Measurements from ENCODE around the gene SIM2. TPM values are rescaled to one million over a fixed set of nuclear protein-coding genes. Genes with fewer than 3 reads are reported as not detected.

SIM2 gene
- total RNA-seq, 1 experiment from 2014 or later = not detected

DNA sequence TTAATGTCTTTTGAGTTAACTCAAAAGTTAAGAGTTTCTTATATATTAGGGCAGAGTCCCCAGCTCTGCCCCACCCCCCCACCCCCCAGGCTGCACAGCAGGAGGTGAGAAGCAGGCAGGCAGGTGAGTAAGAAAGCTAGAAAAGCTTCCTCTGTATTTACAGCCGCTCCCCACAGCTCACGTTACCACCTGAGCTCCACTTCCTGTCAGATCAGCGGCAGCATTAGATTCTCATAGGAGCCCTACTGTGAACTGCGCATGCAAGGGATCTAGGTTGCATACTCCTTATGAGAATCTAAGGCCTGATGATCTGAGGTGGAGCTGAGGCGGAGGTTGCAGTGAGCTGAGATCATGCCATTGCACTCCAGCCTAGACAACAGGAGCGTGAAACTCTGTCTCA lies 81.9 kb downstream of the SIM2 start:
- Histone ChIP-seq H3T11ph (ENCODE audit: low read length) (no peak overlapping the region), H4K5ac (ENCODE audit: insufficient read length, low read depth, low read length) (no peak overlapping the region), H3K9ac (ENCODE audit: extremely low read depth, insufficient read length, low read length) (no peak overlapping the region), H4K8ac (replicated peaks; ENCODE audit: insufficient read length, low read depth, low read length) (no peak overlapping the region), H3K56ac (ENCODE audit: insufficient read length, low read depth, low read length) (no peak overlapping the region), H3K23me2 (ENCODE audit: insufficient read length, low read depth, low read length, poor library complexity, severe bottlenecking) (no peaks in the 10 kb centered on the region), H2BK5ac (ENCODE audit: insufficient read length, low read length) (no peak overlapping the region), H3K79me2 (ENCODE audit: insufficient read depth, low read length) (no peaks in the 10 kb centered on the region; the same call in 1 of the 2 replicates), H2BK120ac (ENCODE audit: low read depth, low read length, poor library complexity, severe bottlenecking) (no peak overlapping the region), H3K79me1 (ENCODE audit: insufficient read depth, low read depth, low read length, poor library complexity, severe bottlenecking) (no peaks in the 10 kb centered on the region), H4K20me1 (ENCODE audit: control insufficient read depth, insufficient read depth, insufficient read length) (no peaks in the 10 kb centered on the region), H3K4me2 (ENCODE audit: insufficient read depth, insufficient read length, low read length) (no peak overlapping the region), H2BK12ac (ENCODE audit: insufficient read length, low read depth, low read length) (no peak overlapping the region), H3K9me3 (ENCODE audit: control insufficient read depth, low read depth, low read length) (no peaks in the 10 kb centered on the region), H2BK20ac (ENCODE audit: low read depth, low read length, poor library complexity, severe bottlenecking) (no peak overlapping the region), H3K23ac (ENCODE audit: insufficient read length, low read depth, low read length) (no peak overlapping the region), H2AFZ (ENCODE audit: low read length) (no peak overlapping the region), H3K4me1 (ENCODE audit: insufficient read depth, low read length) (peaks cover 2% of the 10 kb centered on the region; the same call in 1 of the 2 replicates), H3K27me3 (ENCODE audit: insufficient read depth, low read length) (no peaks in the 10 kb centered on the region), H3K18ac (ENCODE audit: insufficient read length, low read depth, low read length) (no peak overlapping the region), H4K91ac (ENCODE audit: insufficient read length, low read depth, low read length) (no peak overlapping the region), H3K4ac (ENCODE audit: low read depth, low read length) (no peak overlapping the region), H3K27ac (ENCODE audit: insufficient read length, low read depth, low read length) (no peak overlapping the region), H2AK5ac (ENCODE audit: insufficient read length, low read length) (no peak overlapping the region), H3K14ac (ENCODE audit: insufficient read depth, low read length) (no peak overlapping the region), H2BK15ac (ENCODE audit: low read depth, low read length) (no peak overlapping the region)
- H3K36me3 Mint-ChIP-seq (ENCODE audit: insufficient read depth in 1 of 3, low read depth in 3 of 3) = peaks cover 6 to 21% (median 17%) of the 10 kb centered on the region in 3 experiments; a peak in 6 of 7 replicates
- TF ChIP-seq, protein P1, sequence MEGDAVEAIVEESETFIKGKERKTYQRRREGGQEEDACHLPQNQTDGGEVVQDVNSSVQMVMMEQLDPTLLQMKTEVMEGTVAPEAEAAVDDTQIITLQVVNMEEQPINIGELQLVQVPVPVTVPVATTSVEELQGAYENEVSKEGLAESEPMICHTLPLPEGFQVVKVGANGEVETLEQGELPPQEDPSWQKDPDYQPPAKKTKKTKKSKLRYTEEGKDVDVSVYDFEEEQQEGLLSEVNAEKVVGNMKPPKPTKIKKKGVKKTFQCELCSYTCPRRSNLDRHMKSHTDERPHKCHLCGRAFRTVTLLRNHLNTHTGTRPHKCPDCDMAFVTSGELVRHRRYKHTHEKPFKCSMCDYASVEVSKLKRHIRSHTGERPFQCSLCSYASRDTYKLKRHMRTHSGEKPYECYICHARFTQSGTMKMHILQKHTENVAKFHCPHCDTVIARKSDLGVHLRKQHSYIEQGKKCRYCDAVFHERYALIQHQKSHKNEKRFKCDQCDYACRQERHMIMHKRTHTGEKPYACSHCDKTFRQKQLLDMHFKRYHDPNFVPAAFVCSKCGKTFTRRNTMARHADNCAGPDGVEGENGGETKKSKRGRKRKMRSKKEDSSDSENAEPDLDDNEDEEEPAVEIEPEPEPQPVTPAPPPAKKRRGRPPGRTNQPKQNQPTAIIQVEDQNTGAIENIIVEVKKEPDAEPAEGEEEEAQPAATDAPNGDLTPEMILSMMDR (conservative IDR thresholded peaks at IDR 0.05) = no peak
- no peak overlapping the region for H3K4me3 Mint-ChIP-seq
- no peak overlapping the region for H3K27ac Mint-ChIP-seq
- H3K9me3 Mint-ChIP-seq = peaks cover 18 to 23% of the 10 kb centered on the region in 2 experiments
- peaks cover 9 to 11% of the 10 kb centered on the region in 2 experiments for H3K4me1 Mint-ChIP-seq
- no peak for DNase-seq
- peaks cover 2% of the 10 kb centered on the region for H3K27me3 Mint-ChIP-seq (ENCODE audit: low read depth)
- no CpG with 5 or more reads among the region's 6 CpGs for WGBS (ENCODE audit: extremely low coverage, insufficient read length, low lambda C conversion rate)

Measured in H9 (cell line).